ENCODE measurements around the gene CREB5. TPM values are rescaled to one million over a fixed set of nuclear protein-coding genes. Genes with fewer than 3 reads are reported as not detected.

CREB5 gene
- total and polyA plus RNA-seq, 7 donors, result 0.80 to 42.1 (median 4.6) TPM

DNA sequence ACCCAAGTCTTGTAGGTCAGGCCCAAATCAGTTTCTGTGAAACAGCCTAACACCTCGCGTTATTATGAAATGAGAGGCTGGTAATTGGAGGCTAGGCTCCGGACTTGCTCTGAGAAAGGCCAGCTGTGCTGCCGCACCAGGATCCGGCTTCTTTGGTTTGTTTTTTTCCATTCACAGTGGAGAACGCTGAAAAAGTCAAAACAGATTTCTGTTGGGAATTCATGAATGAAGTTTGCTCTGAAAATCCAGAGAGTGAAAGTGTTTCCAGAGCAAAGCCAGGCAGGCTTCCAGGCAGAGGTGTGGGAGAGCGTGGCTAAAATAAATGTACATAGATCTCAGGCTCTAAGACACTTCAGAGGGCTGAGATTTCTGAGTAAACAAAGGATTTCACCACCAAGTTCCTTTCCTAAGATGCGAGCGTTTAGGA, 305.8 kb downstream of the CREB5 start:
- TF ChIP-seq, protein P1, sequence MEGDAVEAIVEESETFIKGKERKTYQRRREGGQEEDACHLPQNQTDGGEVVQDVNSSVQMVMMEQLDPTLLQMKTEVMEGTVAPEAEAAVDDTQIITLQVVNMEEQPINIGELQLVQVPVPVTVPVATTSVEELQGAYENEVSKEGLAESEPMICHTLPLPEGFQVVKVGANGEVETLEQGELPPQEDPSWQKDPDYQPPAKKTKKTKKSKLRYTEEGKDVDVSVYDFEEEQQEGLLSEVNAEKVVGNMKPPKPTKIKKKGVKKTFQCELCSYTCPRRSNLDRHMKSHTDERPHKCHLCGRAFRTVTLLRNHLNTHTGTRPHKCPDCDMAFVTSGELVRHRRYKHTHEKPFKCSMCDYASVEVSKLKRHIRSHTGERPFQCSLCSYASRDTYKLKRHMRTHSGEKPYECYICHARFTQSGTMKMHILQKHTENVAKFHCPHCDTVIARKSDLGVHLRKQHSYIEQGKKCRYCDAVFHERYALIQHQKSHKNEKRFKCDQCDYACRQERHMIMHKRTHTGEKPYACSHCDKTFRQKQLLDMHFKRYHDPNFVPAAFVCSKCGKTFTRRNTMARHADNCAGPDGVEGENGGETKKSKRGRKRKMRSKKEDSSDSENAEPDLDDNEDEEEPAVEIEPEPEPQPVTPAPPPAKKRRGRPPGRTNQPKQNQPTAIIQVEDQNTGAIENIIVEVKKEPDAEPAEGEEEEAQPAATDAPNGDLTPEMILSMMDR (IDR thresholded peaks at IDR 0.05), result no peak
- TF ChIP-seq EP300 (IDR thresholded peaks at IDR 0.05), result no peak
- no peak for TF ChIP-seq POLR2A (IDR thresholded peaks at IDR 0.05)
- TF ChIP-seq POLR2AphosphoS5 (IDR thresholded peaks at IDR 0.05), result no peak
- peak overlapping the region; percentile 11 to 20 (median 16) for H3K27ac ChIP-seq
- H3K4me3 ChIP-seq, result no peak overlapping the region
- H3K4me1 ChIP-seq, result no peaks in the 10 kb centered on the region
- intact Hi-C loops (cut with DNase I), result no loop called here
- no peaks in the 10 kb centered on the region for H3K27me3 ChIP-seq
- no peaks in the 10 kb centered on the region for H3K9me3 ChIP-seq
- no peak for DNase-seq
- H3K36me3 ChIP-seq, result no peaks in the 10 kb centered on the region
- 79 to 87% methylated on average over 9 of the region's 9 CpGs for WGBS, 2 donors

DNA sequence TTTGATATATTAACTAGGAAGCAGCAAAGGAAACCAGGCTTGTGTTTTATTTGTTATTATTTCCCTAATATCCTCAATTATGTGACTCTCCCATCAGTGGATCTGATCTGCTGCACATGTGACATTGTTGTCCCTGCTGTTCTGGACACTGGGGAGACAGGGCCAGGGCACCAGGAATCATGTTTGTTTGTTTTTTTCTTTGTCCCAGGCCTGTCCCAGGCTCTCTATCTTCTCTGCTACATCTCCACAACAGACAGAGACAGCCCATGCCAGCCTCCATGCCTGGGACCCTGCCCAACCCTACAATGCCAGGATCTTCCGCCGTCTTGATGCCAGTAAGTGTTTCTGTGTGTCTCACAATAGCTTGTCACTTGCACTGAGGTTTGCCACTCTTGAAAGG, 306.2 kb downstream of the CREB5 start:
- intact Hi-C loops (cut with DNase I), result no loop called here

DNA sequence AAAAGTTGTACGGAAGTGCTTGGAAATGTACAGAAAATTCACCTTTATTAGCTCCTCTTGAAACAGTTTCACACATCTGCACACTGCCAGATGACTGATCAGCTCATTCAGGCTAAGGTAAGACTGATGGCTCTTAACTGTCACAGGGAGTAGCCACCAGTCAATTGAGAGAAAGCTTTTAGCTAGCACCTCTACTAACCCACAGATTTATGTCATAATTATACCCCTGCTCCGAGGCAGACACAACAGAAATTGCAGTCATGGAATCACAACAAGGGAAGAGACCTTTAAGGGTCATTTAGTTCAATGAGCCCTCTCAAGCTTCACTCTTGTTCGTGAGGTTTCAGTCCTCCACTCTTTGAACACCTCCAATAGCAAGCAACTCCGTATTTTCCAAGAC, 310.4 kb downstream of the CREB5 start:
- no peak for TF ChIP-seq POLR2A (IDR thresholded peaks at IDR 0.05)
- TF ChIP-seq, protein P1 (IDR thresholded peaks at IDR 0.05), result no peak
- TF ChIP-seq EP300 (IDR thresholded peaks at IDR 0.05), result no peak
- no peak for TF ChIP-seq POLR2AphosphoS5 (IDR thresholded peaks at IDR 0.05)
- no peak overlapping the region for H3K4me3 ChIP-seq
- H3K27ac ChIP-seq, result no peak overlapping the region
- peaks cover 0 to 24% (median 12%) of the 10 kb centered on the region in 4 donors for H3K4me1 ChIP-seq
- intact Hi-C loops (cut with DNase I), result no loop called here
- no peaks in the 10 kb centered on the region for H3K9me3 ChIP-seq
- WGBS, 2 donors, result 84 to 86% methylated on average over 4 of the region's 4 CpGs
- no peak for DNase-seq
- no peaks in the 10 kb centered on the region for H3K27me3 ChIP-seq
- no peaks in the 10 kb centered on the region for H3K36me3 ChIP-seq

More for the DNA sequence above, 306.2 kb downstream of the CREB5 start:
- Histone ChIP-seq H3K4me1 (no peaks in the 10 kb centered on the region), H3K27me3 (no peaks in the 10 kb centered on the region), H3K9me3 (no peaks in the 10 kb centered on the region), H3K4me3 (no peak overlapping the region), H3K27ac (peak overlapping the region in 3 of 4 donors; percentile 11 to 20 (median 15)), H3K36me3 (no peaks in the 10 kb centered on the region)
- TF ChIP-seq POLR2AphosphoS5 (IDR thresholded peaks at IDR 0.05) (no peak), EP300 (IDR thresholded peaks at IDR 0.05) (no peak), POLR2A (IDR thresholded peaks at IDR 0.05) (no peak)
- TF ChIP-seq, protein P1 (IDR thresholded peaks at IDR 0.05), result no peak
- WGBS, 2 donors, result 96 to 99% methylated on average over 2 of the region's 2 CpGs
- DNase-seq, result no peak

DNA sequence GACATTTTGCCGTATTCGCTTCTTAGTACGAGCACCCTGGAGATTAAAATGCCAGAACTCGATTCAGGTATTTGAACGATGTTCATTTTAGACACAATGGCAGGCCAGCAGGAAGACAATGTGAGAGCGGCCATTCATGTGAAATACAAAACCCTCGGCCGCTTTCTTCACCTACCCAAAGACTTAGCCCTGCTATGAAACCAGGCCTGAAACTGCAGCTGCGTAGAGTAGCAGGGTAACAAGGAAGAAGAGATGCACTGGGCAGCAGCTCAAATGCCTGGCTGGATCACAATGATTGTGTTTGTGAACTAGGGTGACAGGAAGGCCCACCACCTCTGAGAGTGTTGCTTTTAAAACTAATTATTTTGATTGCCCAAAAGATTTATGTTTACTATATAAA, 311.0 kb downstream of the CREB5 start:
- Histone ChIP-seq H3K27ac (no peak overlapping the region), H3K4me3 (no peak overlapping the region), H3K9me3 (no peaks in the 10 kb centered on the region), H3K27me3 (no peaks in the 10 kb centered on the region), H3K36me3 (no peaks in the 10 kb centered on the region), H3K4me1 (peaks cover 0 to 24% (median 12%) of the 10 kb centered on the region in 4 donors)
- intact Hi-C loops (cut with DNase I), result no loop called here
- 84 to 91% methylated on average over 9 of the region's 9 CpGs for WGBS, 2 donors
- DNase-seq, result no peak
- no peak for TF ChIP-seq POLR2AphosphoS5 (IDR thresholded peaks at IDR 0.05)
- TF ChIP-seq POLR2A (IDR thresholded peaks at IDR 0.05), result no peak
- TF ChIP-seq, protein P1 (IDR thresholded peaks at IDR 0.05), result no peak
- TF ChIP-seq EP300 (IDR thresholded peaks at IDR 0.05), result no peak

DNA sequence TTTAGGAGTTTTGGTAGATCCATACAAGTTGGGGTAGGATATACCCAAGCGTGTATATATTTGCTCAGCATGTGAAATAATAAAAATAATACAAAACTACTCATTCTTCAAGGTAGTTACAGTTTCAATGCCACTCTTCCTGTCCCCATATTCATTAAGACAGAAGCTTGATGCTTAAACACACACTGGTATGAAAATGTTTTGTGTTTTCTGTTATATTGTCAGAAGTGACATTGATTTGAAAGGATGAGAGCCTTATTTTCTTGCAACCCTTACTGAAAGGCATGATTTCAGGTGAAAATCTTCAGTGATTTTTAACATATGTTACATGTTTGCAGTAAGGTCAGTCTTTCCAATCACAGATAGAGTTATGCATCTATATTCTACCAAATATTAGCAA, 312.2 kb downstream of the CREB5 start:
- H3K4me1 ChIP-seq, result peaks cover 0 to 27% (median 14%) of the 10 kb centered on the region in 4 donors
- intact Hi-C loops (cut with DNase I), result no loop called here
- no peaks in the 10 kb centered on the region for H3K9me3 ChIP-seq
- no peak overlapping the region for H3K4me3 ChIP-seq
- no peaks in the 10 kb centered on the region for H3K27me3 ChIP-seq
- no peaks in the 10 kb centered on the region for H3K36me3 ChIP-seq
- no peak for DNase-seq
- 90 to 94% methylated on average over 1 of the region's 1 CpG for WGBS, 2 donors
- TF ChIP-seq EP300 (IDR thresholded peaks at IDR 0.05) (no peak), POLR2AphosphoS5 (IDR thresholded peaks at IDR 0.05) (no peak), POLR2A (IDR thresholded peaks at IDR 0.05) (no peak)
- TF ChIP-seq, protein P1 (IDR thresholded peaks at IDR 0.05), result no peak
- peak overlapping the region in 1 of 4 donors; percentile 45 for H3K27ac ChIP-seq
